Fibroblast of lung (primary cell): ENCODE measurements around the gene CACNA1A.

Experiments used
- CTCF ChIP-seq, 2 donors: IDR thresholded peaks in 1 of 2; conservative IDR thresholded peaks in 1 of 2; 1 replicate in 1 of 2; 2 replicates in 1 of 2; pipeline ENCODE4 v1.5.1; 2011 to 2012; ENCODE audit warnings: low read length in 2 of 2, control low read depth in 1 of 2, inconsistent platforms in 1 of 2, low read depth in 1 of 2, mild to moderate bottlenecking in 1 of 2
- EZH2 ChIP-seq: IDR thresholded peaks from 2 replicates; pipeline ENCODE4 v1.5.1; 2012; ENCODE audit warnings: low read length, control low read depth, mild to moderate bottlenecking; ENCODE audit errors: missing control alignments

DNA sequence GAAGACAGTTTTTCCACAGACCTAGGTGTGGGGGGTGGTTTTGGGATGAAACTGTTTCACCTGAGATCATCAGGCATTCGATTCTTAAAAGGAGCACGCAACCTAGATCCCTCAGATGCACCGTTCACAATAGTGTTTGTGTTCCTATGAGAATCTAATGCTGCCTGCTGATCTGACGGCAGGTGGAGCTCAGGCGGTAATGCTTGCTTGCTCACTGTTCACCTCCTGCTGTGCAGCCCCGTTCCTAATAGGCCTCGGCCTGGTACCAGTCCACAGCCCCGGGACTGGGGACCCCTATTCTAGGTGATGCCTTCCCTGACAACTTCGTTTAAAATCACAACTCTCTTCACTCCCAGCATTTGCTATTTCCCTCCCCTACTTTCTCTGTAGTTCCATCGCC, 206.4 kb downstream of the CACNA1A start:
- TF ChIP-seq CTCF (conservative IDR thresholded peaks at IDR 0.05 in 1 of 2, IDR thresholded peaks at IDR 0.05 in 1 of 2; ENCODE audit: low read depth in 1 of 2, low read length in 2 of 2) (no peak), EZH2 (no peak)
